H9 (cell line): ENCODE measurements around the gene GRID1. TPM values are rescaled to one million over a fixed set of nuclear protein-coding genes. Genes with fewer than 3 reads are reported as not detected.

Source experiments
- DNase-seq: peaks from one replicate; pipeline ENCODE4 v3.0.0-alpha.2; 2017
- H2AFZ ChIP-seq: one replicate; pipeline ENCODE4 v1.6.1; 2013; ENCODE audit warnings: mild to moderate bottlenecking, low read length, control low read depth, moderate library complexity
- H2AK5ac ChIP-seq: 2 replicates; pipeline ENCODE4 v1.6.1; 2013; ENCODE audit warnings: low read length, control low read depth, mixed read lengths; ENCODE audit not compliant: insufficient read length
- H2BK120ac ChIP-seq: one replicate; pipeline ENCODE4 v1.6.1; 2013; ENCODE audit warnings: low read depth, mild to moderate bottlenecking, low read length, control low read depth, inconsistent platforms; ENCODE audit not compliant: poor library complexity, severe bottlenecking
- H2BK12ac ChIP-seq: 2 replicates; pipeline ENCODE4 v1.6.1; 2013; ENCODE audit warnings: low read length, control low read depth, mixed read lengths, low read depth; ENCODE audit not compliant: insufficient read length
- H2BK15ac ChIP-seq: 2 replicates; pipeline ENCODE4 v1.6.1; 2013; ENCODE audit warnings: low read depth, low read length, control low read depth
- H2BK20ac ChIP-seq: one replicate; pipeline ENCODE4 v1.6.1; 2013; ENCODE audit warnings: low read depth, mild to moderate bottlenecking, low read length, control low read depth, inconsistent platforms; ENCODE audit not compliant: poor library complexity, severe bottlenecking
- H2BK5ac ChIP-seq: 2 replicates; pipeline ENCODE4 v1.6.1; 2013; ENCODE audit warnings: low read length, control low read depth, mixed read lengths; ENCODE audit not compliant: insufficient read length
- H3K14ac ChIP-seq: 2 replicates; pipeline ENCODE4 v1.6.1; 2013; ENCODE audit warnings: low read length, control low read depth; ENCODE audit not compliant: insufficient read depth
- H3K18ac ChIP-seq: 2 replicates; pipeline ENCODE4 v1.6.1; 2013; ENCODE audit warnings: low read depth, mild to moderate bottlenecking, mixed read lengths, low read length, control low read depth; ENCODE audit not compliant: insufficient read length
- H3K23ac ChIP-seq: 2 replicates; pipeline ENCODE4 v1.6.1; 2013; ENCODE audit warnings: low read length, control low read depth, mixed read lengths, low read depth; ENCODE audit not compliant: insufficient read length
- H3K23me2 ChIP-seq: 2 replicates; pipeline ENCODE4 v1.6.1; 2013; ENCODE audit warnings: low read depth, mild to moderate bottlenecking, mixed read lengths, low read length, control low read depth; ENCODE audit not compliant: insufficient read length, poor library complexity, severe bottlenecking
- H3K27ac ChIP-seq: 2 replicates; pipeline ENCODE4 v1.5.1; 2013; ENCODE audit warnings: low read length, control low read depth, mixed read lengths, low read depth; ENCODE audit not compliant: insufficient read length
- H3K27me3 ChIP-seq: 2 replicates; pipeline ENCODE4 v1.6.1; 2013; ENCODE audit warnings: low read length, control low read depth, inconsistent platforms; ENCODE audit not compliant: insufficient read depth
- H3K4ac ChIP-seq: 2 replicates; pipeline ENCODE4 v1.6.1; 2013; ENCODE audit warnings: low read depth, mild to moderate bottlenecking, control low read depth, inconsistent platforms, low read length, moderate library complexity
- H3K4me1 ChIP-seq: 2 replicates; pipeline ENCODE4 v1.6.1; 2013; ENCODE audit warnings: low read length, control low read depth, inconsistent platforms; ENCODE audit not compliant: insufficient read depth
- H3K4me2 ChIP-seq: 2 replicates; pipeline ENCODE4 v1.6.1; 2013; ENCODE audit warnings: low read length, control low read depth, mixed read lengths; ENCODE audit not compliant: insufficient read length, insufficient read depth
- H3K56ac ChIP-seq: 2 replicates; pipeline ENCODE4 v1.6.1; 2013; ENCODE audit warnings: low read depth, mild to moderate bottlenecking, mixed read lengths, low read length, control low read depth; ENCODE audit not compliant: insufficient read length
- H3K79me1 ChIP-seq: 2 replicates; pipeline ENCODE4 v1.6.1; 2013; ENCODE audit warnings: low read depth, mild to moderate bottlenecking, moderate library complexity, low read length, control low read depth, inconsistent platforms; ENCODE audit not compliant: insufficient read depth, poor library complexity, severe bottlenecking
- H3K79me2 ChIP-seq: 2 replicates; pipeline ENCODE4 v1.6.1; 2013; ENCODE audit warnings: low read length, control low read depth, inconsistent platforms; ENCODE audit not compliant: insufficient read depth
- H3K9ac ChIP-seq: 2 replicates; pipeline ENCODE4 v1.6.1; 2013; ENCODE audit warnings: low read length, control low read depth, mixed read lengths; ENCODE audit not compliant: insufficient read length; ENCODE audit errors: extremely low read depth
- H3K9me3 ChIP-seq: one replicate; pipeline ENCODE4 v1.6.1; 2013; ENCODE audit warnings: low read depth, low read length, inconsistent platforms; ENCODE audit not compliant: control insufficient read depth
- H3T11ph ChIP-seq: one replicate; pipeline ENCODE4 v1.6.1; 2013; ENCODE audit warnings: mild to moderate bottlenecking, low read length, control low read depth, inconsistent platforms
- H4K20me1 ChIP-seq: one replicate; pipeline ENCODE4 v1.6.1; 2013; ENCODE audit not compliant: control insufficient read depth, insufficient read length, insufficient read depth
- H4K5ac ChIP-seq: 2 replicates; pipeline ENCODE4 v1.6.1; 2013; ENCODE audit warnings: low read depth, mild to moderate bottlenecking, mixed read lengths, low read length, control low read depth; ENCODE audit not compliant: insufficient read length
- H4K8ac ChIP-seq: replicated peaks from 2 replicates; pipeline ENCODE4 v1.6.1; 2013; ENCODE audit warnings: low read length, control low read depth, mixed read lengths, low read depth; ENCODE audit not compliant: insufficient read length
- H4K91ac ChIP-seq: 2 replicates; pipeline ENCODE4 v1.6.1; 2013; ENCODE audit warnings: low read depth, mild to moderate bottlenecking, moderate library complexity, mixed read lengths, low read length, control low read depth; ENCODE audit not compliant: insufficient read length
- H3K27ac Mint-ChIP-seq, 3 experiments: 2 replicates in 2 of 3; 3 replicates in 1 of 3; pipeline ENCODE4 v1.8.0; 2020 to 2021; ENCODE audit warnings: mixed read lengths in 3 of 3, mild to moderate bottlenecking in 1 of 3, moderate library complexity in 1 of 3
- H3K27me3 Mint-ChIP-seq: 2 replicates; pipeline ENCODE4 v1.8.0; 2021; ENCODE audit warnings: low read depth, mild to moderate bottlenecking, moderate library complexity, mixed read lengths
- H3K36me3 Mint-ChIP-seq, 3 experiments: 2 replicates in 2 of 3; 3 replicates in 1 of 3; pipeline ENCODE4 v1.8.0; 2020 to 2021; ENCODE audit warnings: low read depth in 3 of 3, mixed read lengths in 3 of 3; ENCODE audit not compliant: insufficient read depth in 1 of 3
- H3K4me1 Mint-ChIP-seq, 2 experiments: 2 replicates each; pipeline ENCODE4 v1.8.0; 2020; ENCODE audit warnings: mixed read lengths in 2 of 2
- H3K4me3 Mint-ChIP-seq, 2 experiments: 2 replicates in 1 of 2; 3 replicates in 1 of 2; pipeline ENCODE4 v1.8.0; 2020 to 2021; ENCODE audit warnings: mild to moderate bottlenecking in 2 of 2, mixed read lengths in 2 of 2, moderate library complexity in 1 of 2
- H3K9me3 Mint-ChIP-seq, 2 experiments: 2 replicates in 1 of 2; 3 replicates in 1 of 2; pipeline ENCODE4 v1.8.0; 2020; ENCODE audit warnings: mild to moderate bottlenecking in 2 of 2, mixed read lengths in 2 of 2, moderate library complexity in 1 of 2
- CTCF ChIP-seq: fragments of 200-600 bp; sonication (generic); conservative IDR thresholded peaks from 3 replicates; pipeline ENCODE4 v1.8.0; 2021; ENCODE audit warnings: antibody characterized with exemption, mild to moderate bottlenecking
- WGBS: extraction: QIAGEN DNeasy Blood & Tissue Kit; methylation state at CpG from one replicate; pipeline ENCODE4 v1.1.7; 2013; ENCODE audit warnings: missing lambda C conversion rate, low lambda C conversion rate, mixed read lengths; ENCODE audit not compliant: insufficient read length; ENCODE audit errors: extremely low coverage; 5-methylcytosine and 5-hydroxymethylcytosine counted together
- total RNA-seq: library from RNA; stranded (reverse); gene quantifications from 2 replicates; pipeline ENCODE4 v1.2.1, GENCODE V29; 2021

Gene GRID1
- total RNA-seq, 1 experiment from 2014 or later: 0.35 TPM

DNA sequence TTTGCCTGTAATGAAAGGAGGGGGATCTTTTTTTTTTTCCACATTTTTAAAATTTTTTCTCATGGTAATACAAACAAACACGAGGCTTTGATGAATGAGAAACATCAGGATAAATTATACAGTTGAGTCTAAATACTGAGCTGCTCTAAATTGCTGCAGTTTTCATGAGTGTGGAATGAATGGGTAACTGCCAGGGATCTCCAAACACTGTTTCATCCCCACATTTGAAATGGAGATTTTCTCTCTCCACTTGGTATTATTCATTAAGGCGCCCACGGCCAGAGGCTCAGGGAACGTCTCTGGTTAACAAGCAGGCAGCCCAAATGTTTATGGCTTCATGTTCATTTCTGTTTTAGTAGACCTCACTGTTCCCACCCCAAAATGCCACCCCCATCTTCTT lies 717.1 kb downstream of the GRID1 start:
- H3K9ac ChIP-seq: no peak overlapping the region
- no peaks in the 10 kb centered on the region; a peak in 1 of 7 replicates for H3K36me3 Mint-ChIP-seq
- no peaks in the 10 kb centered on the region for H3K79me1 ChIP-seq
- H2BK20ac ChIP-seq: no peak overlapping the region
- DNase-seq: no peak
- H3K23ac ChIP-seq: no peak overlapping the region
- H3T11ph ChIP-seq: no peak overlapping the region
- no peak overlapping the region for H3K4me3 Mint-ChIP-seq
- H2AK5ac ChIP-seq: no peak overlapping the region
- no peak overlapping the region for H2BK12ac ChIP-seq
- no CpG with 5 or more reads among the region's 4 CpGs for WGBS
- H3K18ac ChIP-seq: no peak overlapping the region
- H3K4ac ChIP-seq: no peak overlapping the region
- H3K9me3 ChIP-seq: no peaks in the 10 kb centered on the region
- no peak overlapping the region for H3K4me2 ChIP-seq
- H3K14ac ChIP-seq: no peak overlapping the region
- H3K9me3 Mint-ChIP-seq: no peaks in the 10 kb centered on the region
- no peak overlapping the region for H4K8ac ChIP-seq
- H2BK120ac ChIP-seq: no peak overlapping the region
- H3K27ac Mint-ChIP-seq: no peak overlapping the region
- no peak overlapping the region for H2AFZ ChIP-seq
- peaks cover 13 to 15% of the 10 kb centered on the region in 2 experiments for H3K4me1 Mint-ChIP-seq
- H3K27me3 Mint-ChIP-seq: no peaks in the 10 kb centered on the region; the same call in 1 of the 2 replicates
- H4K5ac ChIP-seq: no peak overlapping the region
- H3K56ac ChIP-seq: no peak overlapping the region
- H2BK15ac ChIP-seq: no peak overlapping the region
- H4K91ac ChIP-seq: no peak overlapping the region
- no peaks in the 10 kb centered on the region; the same call in 1 of the 2 replicates for H3K79me2 ChIP-seq
- H2BK5ac ChIP-seq: no peak overlapping the region
- H4K20me1 ChIP-seq: no peaks in the 10 kb centered on the region
- no peaks in the 10 kb centered on the region for H3K27me3 ChIP-seq
- no peaks in the 10 kb centered on the region for H3K23me2 ChIP-seq
- no peaks in the 10 kb centered on the region for H3K4me1 ChIP-seq
- TF ChIP-seq CTCF: no peak
- H3K27ac ChIP-seq: no peak overlapping the region
